Heart left ventricle (tissue), 16 donors: Measurements from ENCODE around the gene ZNF593OS. TPM values are rescaled to one million over a fixed set of nuclear protein-coding genes. Genes with fewer than 3 reads are reported as not detected.

Experiments used
- ATAC-seq, 4 donors: fragments of 200-7000 bp; cut with Tn5 transposase; one replicate each; pipeline ENCODE4 v1.9.1; 2020 to 2022; ENCODE audit warnings: moderate library complexity in 4 of 4, mild to moderate bottlenecking in 3 of 4, moderate number of reproducible peaks in 1 of 4
- DNase-seq, 5 donors: peaks; one replicate each; pipeline ENCODE4 v3.0.0-alpha.2; 2020
- H3K27ac ChIP-seq, 12 donors: fragments of 200-600 bp; sonication (generic) in 4 of 12; one replicate each; pipeline versions ENCODE4 v1.5.0 to v1.8.0; 2016 to 2022; ENCODE audit warnings: mild to moderate bottlenecking in 2 of 12
- H3K27me3 ChIP-seq, 9 donors: fragments of 200-600 bp; sonication (generic) in 2 of 9; one replicate each; pipeline versions ENCODE4 v1.5.1 to v1.8.0; 2016 to 2022; ENCODE audit warnings: mild to moderate bottlenecking in 3 of 9
- H3K36me3 ChIP-seq, 9 donors: fragments of 200-600 bp; sonication (generic) in 2 of 9; one replicate each; pipeline versions ENCODE4 v1.5.0 to v1.8.0; 2018 to 2022; ENCODE audit warnings: mild to moderate bottlenecking in 2 of 9
- H3K4me1 ChIP-seq, 12 donors: fragments of 200-600 bp; sonication (generic) in 4 of 12; one replicate each; pipeline versions ENCODE4 v1.5.0 to v1.8.0; 2016 to 2022; ENCODE audit warnings: mild to moderate bottlenecking in 3 of 12
- H3K4me3 ChIP-seq, 12 donors: fragments of 200-600 bp; sonication (generic) in 4 of 12; one replicate each; pipeline versions ENCODE4 v1.5.0 to v1.8.0; 2017 to 2022; ENCODE audit warnings: mild to moderate bottlenecking in 9 of 12, moderate library complexity in 4 of 12
- H3K9me3 ChIP-seq, 12 donors: fragments of 200-600 bp; sonication (generic) in 4 of 12; one replicate each; pipeline versions ENCODE4 v1.5.0 to v1.8.0; 2016 to 2022; ENCODE audit warnings: mild to moderate bottlenecking in 1 of 12
- POLR2A ChIP-seq, 2 donors: fragments of 450-650 bp; IDR thresholded peaks; one replicate each; pipeline ENCODE4 v1.6.1; 2017; ENCODE audit warnings: antibody characterized with exemption in 2 of 2, mild to moderate bottlenecking in 2 of 2, moderate library complexity in 2 of 2
- WGBS, 4 donors: extraction: QIAGEN DNeasy Blood & Tissue Kit in 2 of 4; methylation state at CpG; one replicate each; pipeline versions ENCODE4 v1.1.5 to v1.1.7; 2013 to 2018; 5-methylcytosine and 5-hydroxymethylcytosine counted together
- intact Hi-C, 10 donors: fragments of 100-400 bp; cut with DNase I; formaldehyde crosslinking; loops; one replicate each; pipeline versions ENCODE4 v1.11.1 to v1.14.2; 2022
- polyA plus RNA-seq, 2 donors: library from polyadenylated mRNA; stranded (reverse); fragments of 200-250 nt; gene quantifications; one replicate each; pipeline ENCODE4 v1.2.3, GENCODE V29; 2013
- total RNA-seq, 9 donors: library from RNA; depleted of rRNA in 2 of 9; stranded (reverse); fragments of >200 nt in 2 of 9; fragmentation: NEBNext Ultra II Directional in 3 of 9; extraction: Animal tissue kit (Norgen Biotek cat#: 25700) in 3 of 9; gene quantifications; one replicate each; pipeline versions ENCODE4 v1.1.0 to v1.2.4, GENCODE V29; 2016 to 2023
- TF ChIP-seq, protein P1 (sequence below), 12 donors: fragments of 200-600 bp; sonication (generic) in 4 of 12; IDR thresholded peaks; one replicate each; pipeline versions ENCODE4 v1.5.0 to v1.8.0; 2018 to 2022; ENCODE audit warnings: antibody characterized with exemption in 12 of 12, mild to moderate bottlenecking in 5 of 12
- donor health status: ischemic (EF 13 %, LVEDD 7.1; RV severe dilation, severe dysfunction).
- donor health status: healthy with polysubstance abuse.
- donor health status: DM: no; HTN: yes; CAD: no.
- donor health status: DM: no; HTN: no; CAD: no.
- donor health status: ischemic (EF 25% LVEDD 6.9; RV normal size, moderate dysfunction).
- donor health status: ischemic (EF 25% LVEDD 5.7; RV mildly dilated, moderate dysfunction).
- donor health status: healthy.
- donor health status: DM: yes; HTN: yes; CAD: no.
- donor health status: ischemic (EF 35%, LVEDD 5.7; RV mildly dilated, moderate dysfunction).
- donor health status: nonischemic (EF 11% LVEDD 7.7; RV severe dilation, severe dysfunction).
- donor health status: DM: yes; HTN: yes; CAD: no.
- donor health status: PGD.
- donor health status: ischemic (EF 29% LVEDD 5.4; RV normal size, mild dysfunction).
- donor health status: nonischemic (EF 23%, LVEDD 6.1; RV moderate dilation, normal function).

ZNF593OS gene
- total and polyA plus RNA-seq, 11 donors = not detected

DNA sequence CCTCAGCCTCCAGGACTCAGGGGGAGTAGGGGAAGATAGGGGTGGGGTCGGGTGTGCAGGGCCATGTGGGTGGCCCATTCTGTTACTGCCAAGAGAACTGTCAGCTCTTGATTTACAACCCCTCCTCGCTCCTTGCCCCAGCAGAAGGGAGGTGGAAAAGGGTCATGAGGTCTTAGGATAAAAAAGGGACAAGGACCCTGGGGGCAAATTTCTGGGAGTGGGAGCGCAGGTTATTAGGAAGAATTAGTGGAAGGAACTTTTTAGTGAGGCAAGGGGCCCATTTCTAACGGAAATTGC is 11.9 kb downstream of the ZNF593OS start:
- intact Hi-C loops = loop anchor here (5.0 to 10.0 kb wide), 7 partner anchors 47 to 255 kb away; partner anchors contain the start of genes STMN1 (in 2 of the 10), CEP85 (in 1 of the 10), EXTL1 (in 1 of the 10) and PDIK1L (in 1 of the 10)
- no peak for DNase-seq
- H3K4me3 ChIP-seq = peak overlapping the region; percentile 1 to 73 (median 60)
- peaks cover 6 to 95% (median 53%) of the 10 kb centered on the region in 12 donors for H3K4me1 ChIP-seq
- no peaks in the 10 kb centered on the region for H3K36me3 ChIP-seq
- no peaks in the 10 kb centered on the region for H3K9me3 ChIP-seq
- no peak for TF ChIP-seq POLR2A (IDR thresholded peaks at IDR 0.05)
- TF ChIP-seq, protein P1, sequence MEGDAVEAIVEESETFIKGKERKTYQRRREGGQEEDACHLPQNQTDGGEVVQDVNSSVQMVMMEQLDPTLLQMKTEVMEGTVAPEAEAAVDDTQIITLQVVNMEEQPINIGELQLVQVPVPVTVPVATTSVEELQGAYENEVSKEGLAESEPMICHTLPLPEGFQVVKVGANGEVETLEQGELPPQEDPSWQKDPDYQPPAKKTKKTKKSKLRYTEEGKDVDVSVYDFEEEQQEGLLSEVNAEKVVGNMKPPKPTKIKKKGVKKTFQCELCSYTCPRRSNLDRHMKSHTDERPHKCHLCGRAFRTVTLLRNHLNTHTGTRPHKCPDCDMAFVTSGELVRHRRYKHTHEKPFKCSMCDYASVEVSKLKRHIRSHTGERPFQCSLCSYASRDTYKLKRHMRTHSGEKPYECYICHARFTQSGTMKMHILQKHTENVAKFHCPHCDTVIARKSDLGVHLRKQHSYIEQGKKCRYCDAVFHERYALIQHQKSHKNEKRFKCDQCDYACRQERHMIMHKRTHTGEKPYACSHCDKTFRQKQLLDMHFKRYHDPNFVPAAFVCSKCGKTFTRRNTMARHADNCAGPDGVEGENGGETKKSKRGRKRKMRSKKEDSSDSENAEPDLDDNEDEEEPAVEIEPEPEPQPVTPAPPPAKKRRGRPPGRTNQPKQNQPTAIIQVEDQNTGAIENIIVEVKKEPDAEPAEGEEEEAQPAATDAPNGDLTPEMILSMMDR (IDR thresholded peaks at IDR 0.05) = no peak
- 43 to 54% (median 48%) methylated on average over 4 of the region's 4 CpGs for WGBS, 4 donors
- H3K27ac ChIP-seq = peak overlapping the region; percentile 74 to 99 (median 90)
- peaks cover 0 to 48% (median 0%) of the 10 kb centered on the region in 9 donors for H3K27me3 ChIP-seq
- ATAC-seq = no peak

DNA sequence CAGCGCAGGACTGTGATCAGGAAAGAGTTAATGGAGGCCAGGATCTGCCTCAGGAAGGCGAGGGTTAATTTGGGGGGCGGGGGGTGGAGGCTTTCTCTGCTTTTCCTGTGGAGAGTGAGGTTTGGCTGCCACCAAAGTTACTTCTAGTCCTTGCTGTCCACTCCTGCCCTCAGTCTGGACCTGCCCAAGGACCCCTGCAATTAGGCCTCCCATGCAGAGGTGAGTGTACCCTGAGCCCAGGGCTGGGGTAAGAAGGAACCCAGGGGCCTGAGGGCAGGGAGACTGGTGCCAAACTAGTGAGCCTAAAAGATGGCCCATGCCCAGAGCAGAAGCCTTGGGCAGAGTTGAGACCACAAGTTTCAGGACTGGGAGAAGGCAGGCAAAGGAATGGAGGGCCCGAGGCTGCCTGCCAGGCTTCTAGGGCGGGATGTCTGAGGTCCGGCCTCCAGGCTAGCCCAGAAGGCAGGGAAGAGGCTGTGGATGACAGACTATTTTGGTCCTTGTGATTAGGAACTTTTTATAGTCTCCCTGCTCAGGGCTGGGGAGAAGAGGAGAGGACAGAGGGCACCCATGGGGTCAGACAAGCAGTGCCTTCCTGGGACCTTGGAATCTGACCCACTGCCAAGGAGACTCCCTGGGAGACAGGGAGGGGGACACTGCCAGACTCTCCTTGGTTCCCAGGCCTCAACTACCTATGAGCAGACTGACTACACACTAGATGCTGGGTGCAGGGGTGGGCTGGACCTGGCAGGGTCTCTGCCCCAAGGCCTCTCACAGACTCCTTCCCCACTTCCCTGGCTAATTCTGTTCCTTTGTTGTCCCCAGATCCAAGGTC is 12.5 kb downstream of the ZNF593OS start, which contains the start of gene FAM110D:
TSS of gene FAM110D (plus strand) at position 172 of the 835 bp plus-strand sequence. CDS start 2,213 bp downstream, outside the sequence.
- ATAC-seq = peak; percentile 73 to 78 (median 75)
- WGBS, 4 donors = 13 to 25% (median 19%) methylated on average over 5 to 6 of the region's 6 CpGs
- intact Hi-C loops = loop anchor here in 3 of 10 donors (5.0 to 10.0 kb wide), 3 partner anchors 122 to 254 kb away; partner anchors contain the start of genes EXTL1 (in 1 of the 3) and STMN1 (in 1 of the 3)
- H3K27ac ChIP-seq = peak within 1 kb of the TSS; percentile 74 to 99 (median 90)
- DNase-seq = peak in 4 of 5 donors; percentile 66 to 79 (median 70)
- H3K27me3 ChIP-seq = peaks cover 0 to 48% (median 0%) of the 10 kb centered on the region in 9 donors
- peak within 1 kb of the TSS; percentile 1 to 73 (median 60) for H3K4me3 ChIP-seq
- peaks cover 6 to 95% (median 57%) of the 10 kb centered on the region in 12 donors for H3K4me1 ChIP-seq
- TF ChIP-seq POLR2A (IDR thresholded peaks at IDR 0.05) = peak in 1 of 2 donors; percentile 68
- TF ChIP-seq, protein P1 (IDR thresholded peaks at IDR 0.05) = no peak
- no peaks in the 10 kb centered on the region for H3K9me3 ChIP-seq
- H3K36me3 ChIP-seq = no peaks in the 10 kb centered on the region

DNA sequence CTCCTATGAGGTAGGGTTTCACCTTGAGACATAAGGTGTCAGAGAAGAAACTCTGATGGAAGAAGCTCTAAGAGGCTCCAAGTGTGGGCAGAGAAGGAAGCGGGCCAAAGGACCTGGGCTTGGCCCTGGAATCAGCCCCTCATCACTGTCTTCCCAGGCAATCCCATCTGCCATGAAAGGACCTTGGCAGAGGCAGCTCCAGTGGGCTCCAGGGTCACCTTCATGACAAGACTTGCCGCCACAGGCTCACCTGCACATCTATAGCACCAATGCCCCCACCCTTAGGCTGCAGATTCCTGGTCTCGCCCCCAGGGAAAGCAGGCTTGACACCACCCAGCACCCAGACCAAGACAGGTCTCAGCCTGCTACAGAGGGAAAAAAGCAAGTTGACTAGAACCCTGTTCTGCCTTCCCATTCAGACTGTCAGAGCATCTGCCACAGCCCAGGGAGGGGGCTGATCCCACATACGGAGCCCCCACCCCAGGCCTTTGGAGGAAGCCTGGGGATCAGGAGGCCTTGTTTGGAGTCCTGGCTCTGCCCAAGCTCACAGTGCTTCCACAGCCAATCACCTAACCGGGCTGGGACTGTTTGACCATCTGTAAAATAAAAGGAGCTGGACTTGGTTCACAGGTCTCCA is 13.2 kb downstream of the ZNF593OS start:
- Histone ChIP-seq H3K9me3 (no peaks in the 10 kb centered on the region), H3K27me3 (peaks cover 0 to 42% (median 0%) of the 10 kb centered on the region in 9 donors), H3K4me3 (peak overlapping the region in 11 of 12 donors; percentile 1 to 73 (median 60)), H3K36me3 (no peaks in the 10 kb centered on the region), H3K27ac (peak overlapping the region; percentile 74 to 99 (median 90)), H3K4me1 (peaks cover 6 to 93% (median 53%) of the 10 kb centered on the region in 12 donors)
- TF ChIP-seq POLR2A (IDR thresholded peaks at IDR 0.05) = no peak
- TF ChIP-seq, protein P1 (IDR thresholded peaks at IDR 0.05) = no peak
- ATAC-seq (peak in 1 of 4 donors; percentile 6), DNase-seq (no peak)
- 58 to 67% (median 62%) methylated on average over 3 to 5 of the region's 5 CpGs for WGBS, 4 donors
- intact Hi-C loops = loop anchor here in 3 of 10 donors (5.0 to 10.0 kb wide), 3 partner anchors 121 to 254 kb away; partner anchors contain the start of genes EXTL1 (in 1 of the 3) and STMN1 (in 1 of the 3)
